HepG2 (cell line): ENCODE data around the gene LEMD2. TPM values are rescaled to one million over a fixed set of nuclear protein-coding genes. Genes with fewer than 3 reads are reported as not detected.

Experiments
- ATAC-seq: fragments of 200-7000 bp; cut with Tn5 transposase; 3 replicates; pipeline ENCODE4 v1.9.1; 2020; ENCODE audit warnings: mild to moderate bottlenecking, moderate library complexity
- BruUV-seq: library from RNA; stranded (reverse); fragments of 400-500 nt; replicated peaks from 2 replicates; lab custom pipeline; 2021; lab: Mats Ljungman, UMichigan
- CTCF ChIA-PET: fragments of 300-600 bp; formaldehyde crosslinking; extraction: SDS; loops from one replicate; lab custom pipeline; 2021; ENCODE audit warnings: low total read pairs, inconsistent platforms, low intra/inter-chr PET ratio; lab: Yijun Ruan, JAX
- POLR2A ChIA-PET: fragments of 350-600 bp; sonication (Branson Sonifier 250); formaldehyde crosslinking; loops from one replicate; lab custom pipeline; 2020; ENCODE audit warnings: antibody characterized with exemption, inconsistent platforms; lab: Yijun Ruan, JAX
- DNase-seq: peaks from one replicate; pipeline ENCODE4 v3.0.0-alpha.2; 2015; ENCODE audit warnings: low spot score
- FAIRE-seq: peaks from 3 replicates; lab custom pipeline; 2011; peaks lifted over from hg19 to GRCh38; lab: Jason Lieb, UNC
- H2AFZ ChIP-seq: one replicate; pipeline ENCODE4 v1.6.1; 2011; ENCODE audit warnings: low read length, inconsistent platforms
- H3K27ac ChIP-seq: fragments of 300-600 bp; 3 replicates; pipeline ENCODE4 v1.8.0; 2011; ENCODE audit warnings: mixed run types, mild to moderate bottlenecking, mixed read lengths, low read length, inconsistent platforms; ENCODE audit not compliant: insufficient read depth; ENCODE audit errors: extremely low read length
- H3K27me3 ChIP-seq, 2 experiments: fragments of 200-600 bp in 1 of 2; 2 replicates in 1 of 2; 3 replicates in 1 of 2; pipeline versions ENCODE4 v1.6.0 to v1.8.0; 2011; ENCODE audit warnings: low read length in 2 of 2, mild to moderate bottlenecking in 2 of 2, moderate library complexity in 2 of 2, inconsistent platforms in 1 of 2; ENCODE audit not compliant: insufficient read depth in 2 of 2, control insufficient read depth in 1 of 2
- H3K36me3 ChIP-seq, 2 experiments: fragments of 200-600 bp in 1 of 2; replicated peaks in 1 of 2; 2 replicates in 1 of 2; 3 replicates in 1 of 2; pipeline versions ENCODE4 v1.5.1 to v1.8.0; 2011; ENCODE audit warnings: low read length in 2 of 2, inconsistent platforms in 1 of 2; ENCODE audit not compliant: insufficient read depth in 2 of 2, control insufficient read depth in 1 of 2
- H3K4me1 ChIP-seq: 2 replicates; pipeline ENCODE4 v1.5.1; 2012; ENCODE audit warnings: low read length, inconsistent platforms; ENCODE audit not compliant: insufficient read depth
- H3K4me2 ChIP-seq: 2 replicates; pipeline ENCODE4 v1.6.0; 2011; ENCODE audit warnings: low read depth, low read length, inconsistent platforms
- H3K4me3 ChIP-seq, 3 experiments: fragments of 200-600 bp in 1 of 3; sonication (generic), shearing (Covaris generic) in 1 of 3; replicated peaks in 1 of 3; 2 replicates each; pipeline ENCODE4 v1.5.1; 2011 to 2016; ENCODE audit warnings: low read length in 3 of 3, inconsistent platforms in 2 of 3, low read depth in 2 of 3, mild to moderate bottlenecking in 2 of 3, control low read depth in 1 of 3, mixed read lengths in 1 of 3; ENCODE audit not compliant: insufficient read depth in 1 of 3
- H3K79me2 ChIP-seq: one replicate; pipeline ENCODE4 v1.6.1; 2011; ENCODE audit warnings: low read length, inconsistent platforms; ENCODE audit not compliant: insufficient read depth
- H3K9ac ChIP-seq: 2 replicates; pipeline ENCODE4 v1.6.0; 2011; ENCODE audit warnings: mild to moderate bottlenecking, low read depth, low read length, inconsistent platforms; ENCODE audit not compliant: insufficient read depth
- H3K9me3 ChIP-seq: 2 replicates; pipeline ENCODE4 v1.5.1; 2012; ENCODE audit warnings: mild to moderate bottlenecking, low read length
- H4K20me1 ChIP-seq: 2 replicates; pipeline ENCODE4 v1.6.0; 2011; ENCODE audit warnings: inconsistent platforms, mild to moderate bottlenecking, low read length, moderate library complexity; ENCODE audit not compliant: insufficient read depth
- USF2 ChIP-seq, 2 experiments: sonication (generic) in 1 of 2; formaldehyde crosslinking in 1 of 2; IDR thresholded peaks; 2 replicates each; pipeline versions ENCODE4 v1.5.1 to v1.6.1; 2011 to 2020; ENCODE audit warnings: borderline replicate concordance in 1 of 2, low read depth in 1 of 2, low read length in 1 of 2, mild to moderate bottlenecking in 1 of 2, missing genetic modification reagents in 1 of 2, moderate library complexity in 1 of 2
- YY1 ChIP-seq: IDR thresholded peaks from 2 replicates; pipeline ENCODE4 v1.6.1; 2011; ENCODE audit warnings: low read length, low read depth, moderate library complexity, mild to moderate bottlenecking; ENCODE audit not compliant: insufficient read depth, insufficient replicate concordance
- ZNF503 ChIP-seq: sonication (generic); formaldehyde crosslinking; IDR thresholded peaks from 2 replicates; pipeline ENCODE4 v1.4.0; 2020; ENCODE audit warnings: missing genetic modification reagents
- WGBS: methylation state at CpG from one replicate; pipeline ENCODE4 v1.1.6; 2017; ENCODE audit warnings: low lambda C conversion rate; 5-methylcytosine and 5-hydroxymethylcytosine counted together
- in situ Hi-C: cut with HindIII; loops from 2 replicates; pipeline ENCODE4 v1.10.0; 2017; ENCODE audit warnings: low pct_unique_long_range_greater_than_20kb; ENCODE audit not compliant: extremely low pct_ligation_motif_present
- intact Hi-C: fragments of 100-400 bp; cut with micrococcal nuclease; formaldehyde crosslinking; loops from one replicate; pipeline ENCODE4 v1.10.0; 2022; ENCODE audit not compliant: unreplicated experiment
- polyA plus RNA-seq, 8 experiments: library from polyadenylated mRNA; depleted of rRNA in 3 of 8; stranded (reverse) in 7 of 8; unstranded in 1 of 8; fragments of >200 nt; fragmentation: Illumina TruSeq in 4 of 8; extraction: Trizol in 4 of 8; gene quantifications; 2 replicates each; pipeline versions ENCODE4 v1.2.1 to v1.2.3, GENCODE V29; 2011 to 2016; ENCODE audit warnings: low read depth in 4 of 8, missing spikeins in 1 of 8, mixed read lengths in 1 of 8; ENCODE audit not compliant: insufficient read depth in 1 of 8
- total RNA-seq, 5 experiments: library from RNA; depleted of rRNA; stranded (reverse); fragments of >200 nt; fragmentation: Illumina TruSeq; extraction: Trizol; gene quantifications; 2 replicates each; pipeline ENCODE4 v1.2.3, GENCODE V29; 2016; ENCODE audit warnings: low read depth in 1 of 5

LEMD2 gene
- total and polyA plus RNA-seq, 2 of the 13 experiments (the other 11 are each of a cell fraction or from before 2014, with no cell fraction given): 45.2 to 62.9 TPM

- ATAC-seq (no peak), DNase-seq (no peak), FAIRE-seq (no peak)
- CTCF ChIA-PET: interaction anchor here (4.2 kb wide), 1 partner anchor 19 kb away, joined by 77 read pairs; the partner anchor contains the start of gene IP6K3
- Histone ChIP-seq H3K4me3 (no peak overlapping the region), H4K20me1 (no peaks in the 10 kb centered on the region), H3K79me2 (no peaks in the 10 kb centered on the region), H2AFZ (no peak overlapping the region), H3K9me3 (no peaks in the 10 kb centered on the region), H3K4me1 (peaks cover 36% of the 10 kb centered on the region), H3K27ac (no peak overlapping the region), H3K9ac (no peak overlapping the region), H3K4me2 (no peak overlapping the region), H3K36me3 (no peaks in the 10 kb centered on the region), H3K27me3 (peaks cover 7 to 17% of the 10 kb centered on the region in 2 experiments; a peak in 3 of 5 replicates)
- in situ Hi-C loops (loop anchor here (5.0 to 10.0 kb wide), 3 partner anchors 51 to 391 kb away; partner anchors contain the start of genes BAK1 and UQCC2), intact Hi-C loops (no loop called here)
- BruUV-seq: no TSS peak
- POLR2A ChIA-PET: interaction anchor here (5.3 kb wide), 1 partner anchor 52 kb away, joined by 61 read pairs; the partner anchor contains the start of gene UQCC2
- WGBS: 13% methylated on average over 6 of the region's 6 CpGs
- no peak for TF ChIP-seq ZNF503 (CRISPR knock-in tag)
- no peak for TF ChIP-seq USF2 (IDR thresholded peaks at IDR 0.05; ENCODE audit: low read depth, low read length)
- no peak for TF ChIP-seq USF2 (CRISPR knock-in tag; IDR thresholded peaks at IDR 0.05; ENCODE audit: borderline replicate concordance)
- no peak for TF ChIP-seq YY1
Observed at GRCh38 chr6:33763483-33763882, 25.4 kb downstream of the LEMD2 start.
